Activated naive CD4-positive, alpha-beta T cell treated with anti-CD3 and anti-CD28 coated beads for 36 hours (primary cell): ENCODE measurements around the gene TRAPPC2L. TPM values are rescaled to one million over a fixed set of nuclear protein-coding genes. Genes with fewer than 3 reads are reported as not detected.
"Not testable (repeated sequence)": the region's sequence is repeated elsewhere in the genome, so short reads cannot be mapped to it uniquely, and the experiment has no call there.

Source experiments
- CTCF ChIA-PET: fragments of 350-600 bp; sonication (Branson Sonifier 250); formaldehyde crosslinking; loops from one replicate; lab custom pipeline; 2021; ENCODE audit warnings: antibody characterized with exemption; lab: Charles Lee
- DNase-seq: peaks from one replicate; pipeline ENCODE4 v3.0.0-alpha.2; 2020
- H3K27ac Mint-ChIP-seq: one replicate; pipeline ENCODE4 v1.8.0; 2021; ENCODE audit warnings: mild to moderate bottlenecking, mixed read lengths
- H3K27me3 Mint-ChIP-seq: one replicate; pipeline ENCODE4 v1.8.0; 2021; ENCODE audit warnings: low read depth, mixed read lengths
- H3K36me3 Mint-ChIP-seq: one replicate; pipeline ENCODE4 v1.8.0; 2021; ENCODE audit warnings: low read depth, mixed read lengths
- H3K4me1 Mint-ChIP-seq: one replicate; pipeline ENCODE4 v1.8.0; 2021; ENCODE audit warnings: low read depth, mixed read lengths
- H3K4me3 Mint-ChIP-seq: one replicate; pipeline ENCODE4 v1.8.0; 2021; ENCODE audit warnings: mild to moderate bottlenecking, moderate library complexity, mixed read lengths
- H3K9me3 Mint-ChIP-seq: one replicate; pipeline ENCODE4 v1.8.0; 2021; ENCODE audit warnings: mixed read lengths
- intact Hi-C: fragments of 100-400 bp; cut with micrococcal nuclease; formaldehyde crosslinking; loops from one replicate; pipeline ENCODE4 v1.15.1; 2023
- total RNA-seq, 2 experiments: library from RNA; stranded (reverse); gene quantifications; one replicate each; pipeline ENCODE4 v1.2.3, GENCODE V29; 2021

The TRAPPC2L gene
- total RNA-seq, 2 experiments from 2014 or later = 57.7 to 66.1 TPM

- peaks cover 2% of the 10 kb centered on the region for H3K4me1 Mint-ChIP-seq
- no peaks in the 10 kb centered on the region for H3K36me3 Mint-ChIP-seq
- intact Hi-C loops = no loop called here
- no peak overlapping the region for H3K27ac Mint-ChIP-seq
- CTCF ChIA-PET = no interaction called here
- H3K4me3 Mint-ChIP-seq = no peak overlapping the region
- no peaks in the 10 kb centered on the region for H3K27me3 Mint-ChIP-seq
- DNase-seq = no peak
- H3K9me3 Mint-ChIP-seq = no peaks in the 10 kb centered on the region
These were observed 27.8 kb downstream of the TRAPPC2L start for GRCh38 chr16:88884569-88885271.

- Mint-ChIP-seq H3K4me1 (peaks cover 2% of the 10 kb centered on the region), H3K27me3 (no peaks in the 10 kb centered on the region), H3K9me3 (no peaks in the 10 kb centered on the region), H3K36me3 (no peaks in the 10 kb centered on the region), H3K27ac (no peak overlapping the region), H3K4me3 (no peak overlapping the region)
- CTCF ChIA-PET = no interaction called here
- intact Hi-C loops = no loop called here
- no peak for DNase-seq
These were observed 28.9 kb downstream of the TRAPPC2L start for GRCh38 chr16:88885693-88886280.

GRCh38 chr16:88886420-88886844, 29.5 kb downstream of the TRAPPC2L start:
- no peaks in the 10 kb centered on the region for H3K27me3 Mint-ChIP-seq
- no peak overlapping the region for H3K27ac Mint-ChIP-seq
- CTCF ChIA-PET = no interaction called here
- DNase-seq = no peak
- peaks cover 2% of the 10 kb centered on the region for H3K4me1 Mint-ChIP-seq
- intact Hi-C loops = no loop called here
- H3K9me3 Mint-ChIP-seq = no peaks in the 10 kb centered on the region
- no peaks in the 10 kb centered on the region for H3K36me3 Mint-ChIP-seq
- H3K4me3 Mint-ChIP-seq = no peak overlapping the region

GRCh38 chr16:88886845-88887521, 30.1 kb downstream of the TRAPPC2L start:
- no peaks in the 10 kb centered on the region for H3K27me3 Mint-ChIP-seq
- H3K27ac Mint-ChIP-seq = no peak overlapping the region
- no peaks in the 10 kb centered on the region for H3K36me3 Mint-ChIP-seq
- intact Hi-C loops = no loop called here
- no peaks in the 10 kb centered on the region for H3K9me3 Mint-ChIP-seq
- no peak for DNase-seq
- H3K4me3 Mint-ChIP-seq = no peak overlapping the region
- CTCF ChIA-PET = no interaction called here
- peaks cover 2% of the 10 kb centered on the region for H3K4me1 Mint-ChIP-seq

- H3K9me3 Mint-ChIP-seq = no peaks in the 10 kb centered on the region
- H3K27ac Mint-ChIP-seq = no peak overlapping the region
- H3K4me1 Mint-ChIP-seq = no peaks in the 10 kb centered on the region
- no peaks in the 10 kb centered on the region for H3K36me3 Mint-ChIP-seq
- no peak overlapping the region for H3K4me3 Mint-ChIP-seq
- H3K27me3 Mint-ChIP-seq = no peaks in the 10 kb centered on the region
- CTCF ChIA-PET = no interaction called here
- DNase-seq = no peak
- intact Hi-C loops = no loop called here
These were observed 31.1 kb downstream of the TRAPPC2L start for GRCh38 chr16:88888057-88888456.

- no peaks in the 10 kb centered on the region for H3K27me3 Mint-ChIP-seq
These were observed 31.8 kb downstream of the TRAPPC2L start for GRCh38 chr16:88888461-88889387.

GRCh38 chr16:88889702-88890352, 32.9 kb downstream of the TRAPPC2L start:
- H3K27ac Mint-ChIP-seq, DNase-seq, CTCF ChIA-PET, H3K4me3 Mint-ChIP-seq, H3K36me3 Mint-ChIP-seq, intact Hi-C loops, H3K27me3 Mint-ChIP-seq, H3K9me3 Mint-ChIP-seq, H3K4me1 Mint-ChIP-seq: not testable (repeated sequence)

More at GRCh38 chr16:88888461-88889387, 31.8 kb downstream of the TRAPPC2L start:
- no peak for DNase-seq
- Mint-ChIP-seq H3K4me1 (no peaks in the 10 kb centered on the region), H3K9me3 (no peaks in the 10 kb centered on the region), H3K27ac (no peak overlapping the region), H3K4me3 (no peak overlapping the region), H3K36me3 (no peaks in the 10 kb centered on the region)
- CTCF ChIA-PET = no interaction called here
- intact Hi-C loops = no loop called here

GRCh38 chr16:88891083-88891482, 34.2 kb downstream of the TRAPPC2L start:
- H3K36me3 Mint-ChIP-seq = no peaks in the 10 kb centered on the region
- H3K27me3 Mint-ChIP-seq = no peaks in the 10 kb centered on the region
- no peak for DNase-seq
- CTCF ChIA-PET = interaction anchor here (0.7 kb wide), 1 partner anchor 21 kb away, joined by 3 read pairs; no protein-coding TSS in a partner anchor
- no peaks in the 10 kb centered on the region for H3K9me3 Mint-ChIP-seq
- H3K4me3 Mint-ChIP-seq = no peak overlapping the region
- H3K4me1 Mint-ChIP-seq = no peaks in the 10 kb centered on the region
- no peak overlapping the region for H3K27ac Mint-ChIP-seq
- intact Hi-C loops = no loop called here

GRCh38 chr16:88892065-88892464, 35.1 kb downstream of the TRAPPC2L start:
- Mint-ChIP-seq H3K4me3 (no peak overlapping the region), H3K27me3 (no peaks in the 10 kb centered on the region), H3K9me3 (no peaks in the 10 kb centered on the region), H3K36me3 (no peaks in the 10 kb centered on the region), H3K27ac (no peak overlapping the region), H3K4me1 (no peaks in the 10 kb centered on the region)
- DNase-seq = no peak
- CTCF ChIA-PET = no interaction called here
- intact Hi-C loops = no loop called here

- Mint-ChIP-seq H3K9me3 (no peaks in the 10 kb centered on the region), H3K27ac (no peak overlapping the region), H3K36me3 (no peaks in the 10 kb centered on the region), H3K4me3 (no peak overlapping the region), H3K4me1 (no peaks in the 10 kb centered on the region), H3K27me3 (no peaks in the 10 kb centered on the region)
- intact Hi-C loops = no loop called here
- CTCF ChIA-PET = no interaction called here
- DNase-seq = no peak
These were observed 36.4 kb downstream of the TRAPPC2L start for GRCh38 chr16:88893127-88893968.

GRCh38 chr16:88894266-88894665, 37.3 kb downstream of the TRAPPC2L start:
- H3K4me3 Mint-ChIP-seq, H3K9me3 Mint-ChIP-seq, CTCF ChIA-PET, H3K27me3 Mint-ChIP-seq, DNase-seq, H3K4me1 Mint-ChIP-seq, intact Hi-C loops, H3K36me3 Mint-ChIP-seq, H3K27ac Mint-ChIP-seq: not testable (repeated sequence)
